Measurements from ENCODE around the gene SNAP25.

GRCh38 chr20:10314198-10314597 is 95.6 kb downstream of the SNAP25 start:
- TF ChIP-seq POLR2A (IDR thresholded peaks at IDR 0.05; ENCODE audit: low read depth, low read length) = no peak
- TF ChIP-seq CTCF (IDR thresholded peaks at IDR 0.05 in 2 of 3, conservative IDR thresholded peaks at IDR 0.05 in 1 of 3; ENCODE audit: control insufficient read depth in 2 of 3, extremely low read depth in 1 of 3, insufficient read depth in 1 of 3, low read depth in 3 of 3, low read length in 3 of 3) = no peak
- no peak for TF ChIP-seq ATF7 (IDR thresholded peaks at IDR 0.05; ENCODE audit: low read depth)
- TF ChIP-seq USF2 (IDR thresholded peaks at IDR 0.05; ENCODE audit: borderline replicate concordance, low read depth, low read length) = no peak
- TF ChIP-seq STAT3 (IDR thresholded peaks at IDR 0.05; ENCODE audit: low read depth, low read length) = no peak
- TF ChIP-seq POLR2AphosphoS5 (IDR thresholded peaks at IDR 0.05; ENCODE audit: low read length) = no peak
